RWPE2 (cell line): ENCODE data around the gene LGSN.
"Not testable (repeated sequence)": the region's sequence is repeated elsewhere in the genome, so short reads cannot be mapped to it uniquely, and the experiment has no call there.

ENCODE experiments used
- ATAC-seq: fragments of 200-7000 bp; cut with Tn5 transposase; 3 replicates; pipeline ENCODE4 v1.9.1; 2021; ENCODE audit warnings: low read depth
- DNase-seq: peaks from one replicate; pipeline ENCODE4 v3.0.0-alpha.2; 2020; ENCODE audit warnings: low spot score
- H3K27ac ChIP-seq: fragments of 450-650 bp; 2 replicates; pipeline ENCODE4 v1.5.1; 2017; ENCODE audit warnings: mild to moderate bottlenecking; ENCODE audit not compliant: poor library complexity, severe bottlenecking
- H3K27me3 ChIP-seq: fragments of 250-450 bp; sonication (Bioruptor Pico); 2 replicates; pipeline ENCODE4 v1.5.1; 2021; ENCODE audit warnings: mild to moderate bottlenecking, moderate library complexity; ENCODE audit not compliant: insufficient read depth, poor library complexity, severe bottlenecking
- H3K36me3 ChIP-seq: fragments of 250-450 bp; sonication (Bioruptor Pico); 2 replicates; pipeline ENCODE4 v1.5.1; 2020; ENCODE audit warnings: low read depth, mild to moderate bottlenecking, moderate library complexity
- H3K4me1 ChIP-seq: fragments of 250-450 bp; sonication (Bioruptor Pico); 2 replicates; pipeline ENCODE4 v1.5.1; 2021; ENCODE audit warnings: mild to moderate bottlenecking, moderate library complexity; ENCODE audit not compliant: insufficient read depth, poor library complexity, severe bottlenecking
- H3K4me3 ChIP-seq: fragments of 250-450 bp; sonication (Bioruptor Pico); 2 replicates; pipeline ENCODE4 v1.5.1; 2021; ENCODE audit warnings: mild to moderate bottlenecking, moderate library complexity; ENCODE audit not compliant: severe bottlenecking
- H3K9me3 ChIP-seq: fragments of 250-450 bp; sonication (Bioruptor Pico); 2 replicates; pipeline ENCODE4 v1.5.1; 2021; ENCODE audit warnings: mild to moderate bottlenecking, moderate library complexity; ENCODE audit not compliant: severe bottlenecking

Gene LGSN

GRCh38 chr6:63227928-63228894 is 91.6 kb downstream of the LGSN start:
- not testable (repeated sequence) for H3K9me3 ChIP-seq, DNase-seq, H3K36me3 ChIP-seq, ATAC-seq, H3K27ac ChIP-seq, H3K4me1 ChIP-seq, H3K4me3 ChIP-seq
- peaks cover 16% of the 10 kb centered on the region for H3K27me3 ChIP-seq

GRCh38 chr6:63225987-63226386 is 93.8 kb downstream of the LGSN start:
- H3K9me3 ChIP-seq, H3K27ac ChIP-seq, ATAC-seq, H3K36me3 ChIP-seq, H3K4me3 ChIP-seq, H3K4me1 ChIP-seq, DNase-seq: not testable (repeated sequence)
- peaks cover 19% of the 10 kb centered on the region for H3K27me3 ChIP-seq
